K562 (cell line): ENCODE measurements around the gene LBH. TPM values are rescaled to one million over a fixed set of nuclear protein-coding genes. Genes with fewer than 3 reads are reported as not detected.

Source experiments
- ATAC-seq: fragments of 200-7000 bp; cut with Tn5 transposase; 3 replicates; pipeline ENCODE4 v1.9.1; 2020; ENCODE audit warnings: moderate library complexity
- BruUV-seq: library from RNA; stranded (reverse); fragments of 400-500 nt; replicated peaks from 2 replicates; lab custom pipeline; 2021; lab: Mats Ljungman, UMichigan
- CTCF ChIA-PET: fragments of 300-600 bp; formaldehyde crosslinking; extraction: SDS; loops from one replicate; lab custom pipeline; 2021; ENCODE audit warnings: low intra/inter-chr PET ratio; lab: Yijun Ruan, JAX
- POLR2A ChIA-PET: fragments of 300-600, 350-650 bp; sonication (Branson Sonifier 250); formaldehyde crosslinking; extraction: SDS; loops from one replicate; lab custom pipeline; 2021; ENCODE audit warnings: antibody characterized with exemption, inconsistent platforms; lab: Yijun Ruan, JAX
- DNase-seq, 4 experiments: peaks; one replicate each; pipeline versions ENCODE4 v3.0.0 to v3.0.0-alpha.2; 2011 to 2018; ENCODE audit warnings: low spot score in 3 of 4, mixed read lengths in 3 of 4; ENCODE audit errors: extremely low read depth in 1 of 4
- FAIRE-seq: peaks from 2 replicates; lab custom pipeline; 2011; peaks lifted over from hg19 to GRCh38; lab: Jason Lieb, UNC
- H2AFZ ChIP-seq: 2 replicates; pipeline ENCODE4 v1.6.0; 2011; ENCODE audit warnings: low read depth, low read length, control low read depth, inconsistent platforms
- H3K27ac ChIP-seq: fragments of 200-600 bp; 3 replicates; pipeline ENCODE4 v1.8.0; 2011; ENCODE audit warnings: low read depth, mild to moderate bottlenecking, control low read depth, inconsistent platforms, low read length, moderate library complexity, mixed read lengths; ENCODE audit errors: extremely low read depth
- H3K27me3 ChIP-seq, 2 experiments: fragments of 300-600 bp in 1 of 2; 2 replicates in 1 of 2; 3 replicates in 1 of 2; pipeline versions ENCODE4 v1.6.0 to v1.8.0; 2011; ENCODE audit warnings: inconsistent platforms in 2 of 2, low read length in 2 of 2, mild to moderate bottlenecking in 1 of 2, mixed read lengths in 1 of 2, moderate library complexity in 1 of 2; ENCODE audit not compliant: control insufficient read depth in 2 of 2, insufficient read depth in 2 of 2
- H3K36me3 ChIP-seq: fragments of 300-600 bp; 3 replicates; pipeline ENCODE4 v1.8.0; 2011; ENCODE audit warnings: mild to moderate bottlenecking, low read length, inconsistent platforms; ENCODE audit not compliant: control insufficient read depth, insufficient read depth
- H3K4me1 ChIP-seq, 2 experiments: fragments of 200-600 bp in 1 of 2; replicated peaks in 1 of 2; 2 replicates in 1 of 2; 3 replicates in 1 of 2; pipeline versions ENCODE4 v1.5.1 to v1.8.0; 2011; ENCODE audit warnings: inconsistent platforms in 2 of 2, low read length in 2 of 2, mild to moderate bottlenecking in 1 of 2, mixed read lengths in 1 of 2, moderate library complexity in 1 of 2; ENCODE audit not compliant: control insufficient read depth in 2 of 2, insufficient read depth in 2 of 2
- H3K4me2 ChIP-seq: 2 replicates; pipeline ENCODE4 v1.6.1; 2011; ENCODE audit warnings: low read length, control low read depth, inconsistent platforms, mixed read lengths; ENCODE audit not compliant: insufficient read depth
- H3K4me3 ChIP-seq: fragments of 200-600 bp; sonication (generic), shearing (Covaris generic); 2 replicates; pipeline ENCODE4 v1.5.1; 2016; ENCODE audit warnings: control low read depth, inconsistent platforms
- H3K79me2 ChIP-seq: fragments of 200-600 bp; 3 replicates; pipeline ENCODE4 v1.8.0; 2011; ENCODE audit warnings: low read length, inconsistent platforms; ENCODE audit not compliant: control insufficient read depth, insufficient read depth
- H3K9ac ChIP-seq, 2 experiments: 2 replicates each; pipeline versions ENCODE4 v1.6.0 to v1.6.1; 2011; ENCODE audit warnings: low read depth in 2 of 2, low read length in 2 of 2, control low read depth in 1 of 2, inconsistent platforms in 1 of 2, mild to moderate bottlenecking in 1 of 2, mixed read lengths in 1 of 2; ENCODE audit not compliant: insufficient read depth in 1 of 2
- H3K9me1 ChIP-seq: one replicate; pipeline ENCODE4 v1.6.0; 2011; ENCODE audit warnings: inconsistent platforms, mild to moderate bottlenecking, low read length, moderate library complexity; ENCODE audit not compliant: control insufficient read depth, insufficient read depth
- H3K9me3 ChIP-seq: replicated peaks from 2 replicates; pipeline ENCODE4 v1.5.1; 2011; ENCODE audit warnings: low read depth, low read length, inconsistent platforms; ENCODE audit not compliant: control insufficient read depth, insufficient read depth
- H4K20me1 ChIP-seq: replicated peaks from 2 replicates; pipeline ENCODE4 v1.6.1; 2011; ENCODE audit warnings: low read length, inconsistent platforms, mixed read lengths; ENCODE audit not compliant: control insufficient read depth, insufficient read depth
- CTBP1 ChIP-seq: fragments of 450-650 bp; IDR thresholded peaks from 2 replicates; pipeline ENCODE4 v1.6.1; 2016; ENCODE audit warnings: borderline replicate concordance
- FOXM1 ChIP-seq, 2 experiments: fragments of 450-650 bp in 1 of 2; sonication (generic) in 1 of 2; formaldehyde crosslinking in 1 of 2; IDR thresholded peaks; 2 replicates each; pipeline versions ENCODE4 v1.6.1 to v1.9.0; 2017 to 2022; ENCODE audit warnings: low read depth in 2 of 2, mild to moderate bottlenecking in 2 of 2, missing genetic modification reagents in 1 of 2, moderate library complexity in 1 of 2
- KDM2B ChIP-seq: fragments of 250-450 bp; sonication (Bioruptor Pico); IDR thresholded peaks from 2 replicates; pipeline ENCODE4 v1.8.0; 2021; ENCODE audit warnings: mild to moderate bottlenecking, moderate library complexity
- MAFK ChIP-seq: IDR thresholded peaks from 2 replicates; pipeline ENCODE4 v1.6.1; 2011; ENCODE audit warnings: low read length, improper control_type of control experiment
- NCOA6 ChIP-seq: fragments of 450-650 bp; IDR thresholded peaks from 2 replicates; pipeline ENCODE4 v1.6.1; 2017; ENCODE audit warnings: mild to moderate bottlenecking
- NFATC3 ChIP-seq: fragments of 450-650 bp; IDR thresholded peaks from 2 replicates; pipeline ENCODE4 v1.6.1; 2017; ENCODE audit warnings: mild to moderate bottlenecking
- PCBP2 ChIP-seq: fragments of 200-400 bp; formaldehyde crosslinking; IDR thresholded peaks from 2 replicates; pipeline ENCODE4 v1.6.1; 2018; ENCODE audit warnings: low read length, low read depth, mild to moderate bottlenecking, moderate library complexity; ENCODE audit not compliant: poor library complexity, severe bottlenecking
- PHTF2 ChIP-seq: fragments of 250-450 bp; sonication (Bioruptor Pico); IDR thresholded peaks from 2 replicates; pipeline ENCODE4 v1.5.0; 2021; ENCODE audit warnings: mild to moderate bottlenecking
- TEAD2 ChIP-seq: fragments of 450-650 bp; IDR thresholded peaks from 2 replicates; pipeline ENCODE4 v1.6.1; 2016; ENCODE audit warnings: missing genetic modification characterization, control low read depth, missing compliant biosample characterization
- ZBTB17 ChIP-seq: fragments of 450-650 bp; formaldehyde crosslinking; IDR thresholded peaks from 2 replicates; pipeline ENCODE4 v1.4.0; 2020; ENCODE audit warnings: mild to moderate bottlenecking
- ZNF507 ChIP-seq: conservative IDR thresholded peaks from 2 replicates; pipeline ENCODE4 v1.6.1; 2017; ENCODE audit warnings: missing genetic modification characterization, missing compliant biosample characterization
- ZNF76 ChIP-seq: fragments of 250-450 bp; sonication (Bioruptor Pico); IDR thresholded peaks from 2 replicates; pipeline ENCODE4 v1.4.0; 2020; ENCODE audit warnings: mild to moderate bottlenecking, moderate library complexity, borderline replicate concordance
- in situ Hi-C: fragments of 300-500 bp; cut with MboI; formaldehyde crosslinking; loops from 4 replicates; pipeline ENCODE4 v1.15.0; 2018; ENCODE audit warnings: inconsistent platforms, mixed read lengths
- intact Hi-C: fragments of 100-400 bp; cut with micrococcal nuclease; formaldehyde crosslinking; loops from 2 replicates; pipeline ENCODE4 v1.14.2; 2022
- polyA plus RNA-seq, 8 experiments: library from polyadenylated mRNA; depleted of rRNA in 4 of 8; stranded (reverse) in 5 of 8; unstranded in 3 of 8; fragments of >200 nt; fragmentation: Nextera tagmentation in 2 of 8; fragmentation: Illumina TruSeq in 1 of 8; extraction: Ambion mirVana in 2 of 8; extraction: Trizol in 1 of 8; gene quantifications; 2 replicates each; pipeline versions ENCODE4 v1.2.1 to v1.2.3, GENCODE V29; 2011 to 2014; ENCODE audit warnings: inconsistent platforms in 1 of 8, missing spikeins in 1 of 8
- total RNA-seq, 7 experiments: library from RNA; depleted of rRNA in 6 of 7; stranded (reverse); fragments of >200 nt in 6 of 7; fragmentation: Illumina TruSeq in 2 of 7; extraction: Trizol in 2 of 7; gene quantifications; 2 replicates each; pipeline versions ENCODE4 v1.2.1 to v1.2.3, GENCODE V29; 2011 to 2021; ENCODE audit warnings: low replicate concordance in 1 of 7
- TF ChIP-seq, protein P1 (sequence below), 3 experiments: IDR thresholded peaks in 2 of 3; conservative IDR thresholded peaks in 1 of 3; 2 replicates each; pipeline ENCODE4 v1.5.1; 2011 to 2012; ENCODE audit warnings: low read length in 3 of 3, mild to moderate bottlenecking in 3 of 3, control low read depth in 2 of 3, improper control_type of control experiment in 1 of 3, inconsistent platforms in 1 of 3, low read depth in 1 of 3, mixed read lengths in 1 of 3, moderate library complexity in 1 of 3; ENCODE audit not compliant: insufficient read depth in 2 of 3

The LBH gene
- total and polyA plus RNA-seq, 9 of the 15 experiments (the other 6 are each of a cell fraction or from before 2014, with no cell fraction given), result 3.1 to 13.4 (median 7.4) TPM

GRCh38 chr2:30224151-30224550 lies 7.2 kb upstream of the LBH start:
- FAIRE-seq (no peak), ATAC-seq (no peak), DNase-seq (no peak)
- Histone ChIP-seq H2AFZ (no peak overlapping the region), H3K36me3 (no peaks in the 10 kb centered on the region), H3K27me3 (peaks cover 0 to 14% of the 10 kb centered on the region in 2 experiments; a peak in 2 of 5 replicates), H3K9me1 (no peaks in the 10 kb centered on the region), H3K4me3 (no peak overlapping the region), H3K4me2 (no peak overlapping the region), H4K20me1 (no peaks in the 10 kb centered on the region), H3K9me3 (no peaks in the 10 kb centered on the region), H3K9ac (no peak overlapping the region)
- no TSS peak for BruUV-seq
- ChIA-PET POLR2A (interaction anchor here (0.7 kb wide), 1 partner anchor 14 kb away, joined by 3 read pairs; no protein-coding TSS in a partner anchor), CTCF (no interaction called here)
- in situ Hi-C loops, result no loop called here
- intact Hi-C loops, result no loop called here
- no peak for TF ChIP-seq MAFK
- TF ChIP-seq NCOA6, result no peak
- TF ChIP-seq ZBTB17, result no peak
- TF ChIP-seq PHTF2, result no peak
- TF ChIP-seq, protein P1, sequence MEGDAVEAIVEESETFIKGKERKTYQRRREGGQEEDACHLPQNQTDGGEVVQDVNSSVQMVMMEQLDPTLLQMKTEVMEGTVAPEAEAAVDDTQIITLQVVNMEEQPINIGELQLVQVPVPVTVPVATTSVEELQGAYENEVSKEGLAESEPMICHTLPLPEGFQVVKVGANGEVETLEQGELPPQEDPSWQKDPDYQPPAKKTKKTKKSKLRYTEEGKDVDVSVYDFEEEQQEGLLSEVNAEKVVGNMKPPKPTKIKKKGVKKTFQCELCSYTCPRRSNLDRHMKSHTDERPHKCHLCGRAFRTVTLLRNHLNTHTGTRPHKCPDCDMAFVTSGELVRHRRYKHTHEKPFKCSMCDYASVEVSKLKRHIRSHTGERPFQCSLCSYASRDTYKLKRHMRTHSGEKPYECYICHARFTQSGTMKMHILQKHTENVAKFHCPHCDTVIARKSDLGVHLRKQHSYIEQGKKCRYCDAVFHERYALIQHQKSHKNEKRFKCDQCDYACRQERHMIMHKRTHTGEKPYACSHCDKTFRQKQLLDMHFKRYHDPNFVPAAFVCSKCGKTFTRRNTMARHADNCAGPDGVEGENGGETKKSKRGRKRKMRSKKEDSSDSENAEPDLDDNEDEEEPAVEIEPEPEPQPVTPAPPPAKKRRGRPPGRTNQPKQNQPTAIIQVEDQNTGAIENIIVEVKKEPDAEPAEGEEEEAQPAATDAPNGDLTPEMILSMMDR (IDR thresholded peaks at IDR 0.05 in 2 of 3, conservative IDR thresholded peaks at IDR 0.05 in 1 of 3; ENCODE audit: insufficient read depth in 2 of 3, low read depth in 1 of 3, low read length in 3 of 3), result no peak
- TF ChIP-seq NFATC3, result no peak
- no peak for TF ChIP-seq ZNF76 (CRISPR knock-in tag)
- TF ChIP-seq TEAD2 (tag), result no peak
- TF ChIP-seq PCBP2, result no peak
- no peak for TF ChIP-seq ZNF507 (tag)
- TF ChIP-seq FOXM1 (IDR thresholded peaks at IDR 0.05; ENCODE audit: low read depth), result no peak
- no peak for TF ChIP-seq FOXM1 (CRISPR knock-in tag; IDR thresholded peaks at IDR 0.05; ENCODE audit: low read depth)
- no peak for TF ChIP-seq KDM2B (CRISPR knock-in tag)
- TF ChIP-seq CTBP1, result no peak
- TF ChIP-seq, all 486 proteins: peak for 0
- Histone ChIP-seq H3K27ac (no peak overlapping the region), H3K4me1 (peaks cover 3 to 4% of the 10 kb centered on the region in 2 experiments; a peak in 2 of 5 replicates), H3K79me2 (no peaks in the 10 kb centered on the region)
